HL-60 (cell line): ENCODE results near the gene ZNF275.

ENCODE experiments used
- DNase-seq, 2 experiments: peaks; one replicate each; pipeline ENCODE4 v3.0.0-alpha.2; 2010 to 2020; ENCODE audit warnings: low read depth in 1 of 2, low spot score in 1 of 2
- H3K27ac ChIP-seq: fragments of 250-450 bp; sonication (Bioruptor Pico); replicated peaks from 2 replicates; pipeline ENCODE4 v1.5.1; 2020; ENCODE audit warnings: mild to moderate bottlenecking, moderate library complexity
- H3K27me3 ChIP-seq: fragments of 250-450 bp; sonication (Bioruptor Pico); 2 replicates; pipeline ENCODE4 v1.5.1; 2021; ENCODE audit warnings: mild to moderate bottlenecking, moderate library complexity; ENCODE audit not compliant: insufficient read depth, poor library complexity, severe bottlenecking
- H3K4me3 ChIP-seq: replicated peaks from 2 replicates; pipeline ENCODE4 v1.5.1; 2011; ENCODE audit warnings: mild to moderate bottlenecking, control low read depth, low read length; ENCODE audit not compliant: insufficient read depth
- CTCF ChIP-seq: IDR thresholded peaks from one replicate; pipeline ENCODE4 v1.5.1; 2011; ENCODE audit warnings: low read length, control low read depth, inconsistent platforms; ENCODE audit not compliant: insufficient read depth
- GABPA ChIP-seq: IDR thresholded peaks from 2 replicates; pipeline ENCODE4 v1.6.1; 2012; ENCODE audit warnings: low read depth
- POLR2AphosphoS5 ChIP-seq: IDR thresholded peaks from 2 replicates; pipeline ENCODE4 v1.6.1; 2012; ENCODE audit warnings: low read depth
- REST ChIP-seq: IDR thresholded peaks from 2 replicates; pipeline ENCODE4 v1.6.1; 2012; ENCODE audit warnings: low read depth; ENCODE audit not compliant: insufficient replicate concordance
- SPI1 ChIP-seq: IDR thresholded peaks from 2 replicates; pipeline ENCODE4 v1.6.1; 2012; ENCODE audit warnings: low read depth, mild to moderate bottlenecking, borderline replicate concordance

Gene ZNF275

GRCh38 chrX:153303276-153304262 lies 30.4 kb upstream of the ZNF275 start:
- DNase-seq: no peak
- Histone ChIP-seq H3K27ac (no peak overlapping the region), H3K27me3 (peaks cover 4% of the 10 kb centered on the region), H3K4me3 (no peak overlapping the region)
- peak; percentile 45; the same call in 1 of the 2 replicates for TF ChIP-seq SPI1
- TF ChIP-seq CTCF: no peak

- H3K4me3 ChIP-seq: no peak overlapping the region
- H3K27me3 ChIP-seq: peaks cover 4% of the 10 kb centered on the region
- TF ChIP-seq SPI1 (no peak), REST (no peak), CTCF (no peak), POLR2AphosphoS5 (no peak), GABPA (no peak)
- no peak overlapping the region for H3K27ac ChIP-seq
- DNase-seq: no peak
These were observed 28.8 kb upstream of the ZNF275 start for GRCh38 chrX:153304988-153305736.

GRCh38 chrX:153305972-153306371 lies 28.0 kb upstream of the ZNF275 start:
- no peak for DNase-seq
- Histone ChIP-seq H3K4me3 (no peak overlapping the region), H3K27ac (no peak overlapping the region), H3K27me3 (peaks cover 4% of the 10 kb centered on the region)
- no peak for TF ChIP-seq POLR2AphosphoS5
- TF ChIP-seq SPI1: no peak
- TF ChIP-seq GABPA: no peak
- TF ChIP-seq REST: no peak
- TF ChIP-seq CTCF: no peak
